ENCODE data around the gene IVD.

- no peak for TF ChIP-seq CTCF (conservative IDR thresholded peaks at IDR 0.05 in 1 of 2, IDR thresholded peaks at IDR 0.05 in 1 of 2; ENCODE audit: extremely low read depth in 1 of 2, insufficient read depth in 1 of 2, low read depth in 1 of 2, low read length in 2 of 2)
- TF ChIP-seq EZH2 (IDR thresholded peaks at IDR 0.05; ENCODE audit: borderline replicate concordance, low read length) = peak; percentile 30
Observed at GRCh38 chr15:40436116-40436891, 30.7 kb downstream of the IVD start.
